WTC11 (cell line): Measurements from ENCODE around the gene REPS2. TPM values are rescaled to one million over a fixed set of nuclear protein-coding genes. Genes with fewer than 3 reads are reported as not detected.

ENCODE experiments used
- ATAC-seq: fragments of 200-7000 bp; cut with Tn5 transposase; 2 replicates; pipeline ENCODE4 v1.10.0; 2021; ENCODE audit warnings: mild to moderate bottlenecking, moderate library complexity
- CTCF ChIA-PET: fragments of 300-600 bp; sonication (Branson Sonifier 250); formaldehyde crosslinking; loops from one replicate; lab custom pipeline; 2021; ENCODE audit warnings: antibody characterized with exemption; lab: Charles Lee
- POLR2A ChIA-PET: fragments of 350-600 bp; sonication (Branson Sonifier 250); formaldehyde crosslinking; loops from one replicate; lab custom pipeline; 2021; ENCODE audit warnings: antibody characterized with exemption; lab: Charles Lee
- DNase-seq: peaks from one replicate; pipeline ENCODE4 v3.0.0; 2021; ENCODE audit warnings: low spot score
- H3K27ac Mint-ChIP-seq: 2 replicates; pipeline ENCODE4 v1.8.0; 2021; ENCODE audit warnings: mixed read lengths
- H3K27me3 Mint-ChIP-seq: 2 replicates; pipeline ENCODE4 v1.8.0; 2021; ENCODE audit warnings: low read depth, mild to moderate bottlenecking, moderate library complexity, mixed read lengths
- H3K36me3 Mint-ChIP-seq: 2 replicates; pipeline ENCODE4 v1.8.0; 2021; ENCODE audit warnings: mixed read lengths
- H3K4me1 Mint-ChIP-seq: 2 replicates; pipeline ENCODE4 v1.8.0; 2022; ENCODE audit warnings: mixed read lengths
- H3K4me3 Mint-ChIP-seq: 2 replicates; pipeline ENCODE4 v1.8.0; 2021; ENCODE audit warnings: mild to moderate bottlenecking, moderate library complexity, mixed read lengths
- H3K9me3 Mint-ChIP-seq: 2 replicates; pipeline ENCODE4 v1.8.0; 2021; ENCODE audit warnings: mixed read lengths
- CREB1 ChIP-seq: sonication (generic); formaldehyde crosslinking; IDR thresholded peaks from 2 replicates; pipeline ENCODE4 v1.8.0; 2023; ENCODE audit warnings: mild to moderate bottlenecking, missing genetic modification reagents
- CREM ChIP-seq: sonication (generic); formaldehyde crosslinking; IDR thresholded peaks from 2 replicates; pipeline ENCODE4 v1.8.1; 2022; ENCODE audit warnings: mild to moderate bottlenecking, missing genetic modification reagents, moderate library complexity
- ELF4 ChIP-seq: sonication (generic); formaldehyde crosslinking; IDR thresholded peaks from 2 replicates; pipeline ENCODE4 v1.8.1; 2022; ENCODE audit warnings: low read depth, mild to moderate bottlenecking, moderate library complexity, missing genetic modification reagents
- FOXJ3 ChIP-seq: sonication (generic); formaldehyde crosslinking; IDR thresholded peaks from 2 replicates; pipeline ENCODE4 v1.9.0; 2021; ENCODE audit warnings: missing genetic modification reagents, mild to moderate bottlenecking, borderline replicate concordance
- GTF2I ChIP-seq: fragments of 250-450 bp; sonication (Bioruptor Pico); conservative IDR thresholded peaks from 2 replicates; pipeline ENCODE4 v1.4.0; 2021; ENCODE audit warnings: mild to moderate bottlenecking
- IRF1 ChIP-seq: sonication (generic); formaldehyde crosslinking; IDR thresholded peaks from 2 replicates; pipeline ENCODE4 v1.8.0; 2023; ENCODE audit warnings: missing genetic modification reagents
- IRF2 ChIP-seq: sonication (generic); formaldehyde crosslinking; IDR thresholded peaks from 2 replicates; pipeline ENCODE4 v1.8.0; 2022; ENCODE audit warnings: low read depth, missing genetic modification reagents, borderline replicate concordance
- NR2C2 ChIP-seq: sonication (generic); formaldehyde crosslinking; IDR thresholded peaks from 2 replicates; pipeline ENCODE4 v1.8.0; 2022; ENCODE audit warnings: mild to moderate bottlenecking, missing genetic modification reagents
- NR3C1 ChIP-seq: sonication (generic); formaldehyde crosslinking; conservative IDR thresholded peaks from 2 replicates; pipeline ENCODE4 v1.8.1; 2023; ENCODE audit warnings: low read depth, mild to moderate bottlenecking, missing genetic modification reagents
- RORB ChIP-seq: fragments of 250-450 bp; sonication (Bioruptor Pico); IDR thresholded peaks from 2 replicates; pipeline ENCODE4 v1.9.0; 2021; ENCODE audit warnings: mild to moderate bottlenecking
- STAT6 ChIP-seq: sonication (generic); formaldehyde crosslinking; conservative IDR thresholded peaks from 2 replicates; pipeline ENCODE4 v1.8.1; 2023; ENCODE audit warnings: mild to moderate bottlenecking, low read depth, missing genetic modification reagents, moderate library complexity
- TCF7 ChIP-seq: sonication (generic); formaldehyde crosslinking; IDR thresholded peaks from 2 replicates; pipeline ENCODE4 v1.8.0; 2022; ENCODE audit warnings: mild to moderate bottlenecking, low read depth, missing genetic modification reagents, moderate library complexity
- ZBTB21 ChIP-seq: sonication (generic); formaldehyde crosslinking; IDR thresholded peaks from 2 replicates; pipeline ENCODE4 v1.8.1; 2023; ENCODE audit warnings: mild to moderate bottlenecking, missing genetic modification reagents, borderline replicate concordance
- ZBTB43 ChIP-seq: sonication (generic); formaldehyde crosslinking; IDR thresholded peaks from 2 replicates; pipeline ENCODE4 v1.8.1; 2023; ENCODE audit warnings: mild to moderate bottlenecking, missing genetic modification reagents
- ZNF138 ChIP-seq: sonication (generic); formaldehyde crosslinking; conservative IDR thresholded peaks from 2 replicates; pipeline ENCODE4 v1.8.1; 2022; ENCODE audit warnings: mild to moderate bottlenecking, moderate library complexity, missing genetic modification reagents
- ZNF232 ChIP-seq: sonication (generic); formaldehyde crosslinking; IDR thresholded peaks from 2 replicates; pipeline ENCODE4 v1.8.0; 2022; ENCODE audit warnings: mild to moderate bottlenecking, missing genetic modification reagents
- ZNF425 ChIP-seq: fragments of 250-450 bp; sonication (Bioruptor Pico); conservative IDR thresholded peaks from 2 replicates; pipeline ENCODE4 v1.9.0; 2021; ENCODE audit warnings: mild to moderate bottlenecking
- ZNF671 ChIP-seq: fragments of 250-450 bp; sonication (Bioruptor Pico); IDR thresholded peaks from 2 replicates; pipeline ENCODE4 v1.8.0; 2021; ENCODE audit warnings: mild to moderate bottlenecking
- total RNA-seq: library from RNA; stranded (reverse); gene quantifications from 3 replicates; pipeline ENCODE4 v1.2.3, GENCODE V29; 2021
- TF ChIP-seq, protein P1 (sequence below): sonication (generic); formaldehyde crosslinking; conservative IDR thresholded peaks from 2 replicates; pipeline ENCODE4 v1.8.1; 2022; ENCODE audit warnings: mild to moderate bottlenecking, missing genetic modification reagents
- TF ChIP-seq, protein P2 (sequence below): sonication (generic); formaldehyde crosslinking; IDR thresholded peaks from 2 replicates; pipeline ENCODE4 v1.8.1; 2023; ENCODE audit warnings: mild to moderate bottlenecking, missing genetic modification reagents
- TF ChIP-seq, protein P3 (sequence below): fragments of 250-450 bp; sonication (Bioruptor Pico); IDR thresholded peaks from 2 replicates; pipeline ENCODE4 v1.9.0; 2021; ENCODE audit warnings: mild to moderate bottlenecking
- TF ChIP-seq, protein P4 (sequence below): sonication (generic); formaldehyde crosslinking; IDR thresholded peaks from 2 replicates; pipeline ENCODE4 v1.8.1; 2022; ENCODE audit warnings: mild to moderate bottlenecking, moderate library complexity, missing genetic modification reagents
- TF ChIP-seq, protein P5 (sequence below): fragments of 250-450 bp; sonication (Bioruptor Pico); IDR thresholded peaks from 2 replicates; pipeline ENCODE4 v1.9.0; 2021; ENCODE audit warnings: moderate library complexity, mild to moderate bottlenecking, inconsistent platforms, borderline replicate concordance

REPS2 gene
- total RNA-seq, 1 experiment from 2014 or later: 2.2 TPM

DNA sequence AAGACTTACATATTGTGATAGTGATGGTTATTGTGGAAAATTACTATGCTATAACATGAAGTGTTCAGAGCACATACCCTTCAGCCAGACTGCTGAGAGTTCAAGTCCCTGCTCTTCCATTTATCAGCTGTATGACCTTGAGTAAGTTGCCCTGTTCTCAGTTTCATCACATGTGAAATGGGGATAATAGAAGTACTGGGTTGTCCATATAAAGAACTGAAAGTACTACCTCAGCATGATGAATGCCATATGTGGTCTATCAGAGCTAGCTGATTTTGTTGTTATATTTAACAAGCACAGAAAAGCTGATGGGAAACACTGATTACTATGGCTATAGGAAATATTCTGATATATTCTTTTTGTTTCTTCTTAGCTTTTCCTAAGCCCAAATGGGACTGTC, 115.6 kb downstream of the REPS2 start:
- H3K27ac Mint-ChIP-seq: no peak overlapping the region
- DNase-seq (no peak), ATAC-seq (no peak)
- POLR2A ChIA-PET: no interaction called here
- CTCF ChIA-PET: interaction anchor here (1.3 kb wide), 1 partner anchor 179 kb away, joined by 5 read pairs; no protein-coding TSS in a partner anchor
- no peak overlapping the region for H3K4me3 Mint-ChIP-seq
- no peaks in the 10 kb centered on the region for H3K36me3 Mint-ChIP-seq
- TF ChIP-seq CREB1 (CRISPR knock-in tag) (no peak), RORB (CRISPR knock-in tag) (no peak), ELF4 (no peak), CREM (no peak), NR2C2 (CRISPR knock-in tag) (no peak), TCF7 (CRISPR knock-in tag) (no peak), ZNF425 (CRISPR knock-in tag) (no peak), ZNF671 (CRISPR knock-in tag) (no peak), ZBTB21 (CRISPR knock-in tag) (no peak), GTF2I (CRISPR knock-in tag) (no peak)
- TF ChIP-seq, protein P1, sequence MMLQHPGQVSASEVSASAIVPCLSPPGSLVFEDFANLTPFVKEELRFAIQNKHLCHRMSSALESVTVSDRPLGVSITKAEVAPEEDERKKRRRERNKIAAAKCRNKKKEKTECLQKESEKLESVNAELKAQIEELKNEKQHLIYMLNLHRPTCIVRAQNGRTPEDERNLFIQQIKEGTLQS (CRISPR knock-in tag): no peak
- TF ChIP-seq, protein P2, sequence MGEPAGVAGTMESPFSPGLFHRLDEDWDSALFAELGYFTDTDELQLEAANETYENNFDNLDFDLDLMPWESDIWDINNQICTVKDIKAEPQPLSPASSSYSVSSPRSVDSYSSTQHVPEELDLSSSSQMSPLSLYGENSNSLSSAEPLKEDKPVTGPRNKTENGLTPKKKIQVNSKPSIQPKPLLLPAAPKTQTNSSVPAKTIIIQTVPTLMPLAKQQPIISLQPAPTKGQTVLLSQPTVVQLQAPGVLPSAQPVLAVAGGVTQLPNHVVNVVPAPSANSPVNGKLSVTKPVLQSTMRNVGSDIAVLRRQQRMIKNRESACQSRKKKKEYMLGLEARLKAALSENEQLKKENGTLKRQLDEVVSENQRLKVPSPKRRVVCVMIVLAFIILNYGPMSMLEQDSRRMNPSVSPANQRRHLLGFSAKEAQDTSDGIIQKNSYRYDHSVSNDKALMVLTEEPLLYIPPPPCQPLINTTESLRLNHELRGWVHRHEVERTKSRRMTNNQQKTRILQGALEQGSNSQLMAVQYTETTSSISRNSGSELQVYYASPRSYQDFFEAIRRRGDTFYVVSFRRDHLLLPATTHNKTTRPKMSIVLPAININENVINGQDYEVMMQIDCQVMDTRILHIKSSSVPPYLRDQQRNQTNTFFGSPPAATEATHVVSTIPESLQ (CRISPR knock-in tag): no peak
- TF ChIP-seq, protein P3, sequence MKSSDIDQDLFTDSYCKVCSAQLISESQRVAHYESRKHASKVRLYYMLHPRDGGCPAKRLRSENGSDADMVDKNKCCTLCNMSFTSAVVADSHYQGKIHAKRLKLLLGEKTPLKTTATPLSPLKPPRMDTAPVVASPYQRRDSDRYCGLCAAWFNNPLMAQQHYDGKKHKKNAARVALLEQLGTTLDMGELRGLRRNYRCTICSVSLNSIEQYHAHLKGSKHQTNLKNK (CRISPR knock-in tag): no peak
- no peaks in the 10 kb centered on the region for H3K9me3 Mint-ChIP-seq
- no peaks in the 10 kb centered on the region for H3K4me1 Mint-ChIP-seq
- H3K27me3 Mint-ChIP-seq: no peaks in the 10 kb centered on the region

DNA sequence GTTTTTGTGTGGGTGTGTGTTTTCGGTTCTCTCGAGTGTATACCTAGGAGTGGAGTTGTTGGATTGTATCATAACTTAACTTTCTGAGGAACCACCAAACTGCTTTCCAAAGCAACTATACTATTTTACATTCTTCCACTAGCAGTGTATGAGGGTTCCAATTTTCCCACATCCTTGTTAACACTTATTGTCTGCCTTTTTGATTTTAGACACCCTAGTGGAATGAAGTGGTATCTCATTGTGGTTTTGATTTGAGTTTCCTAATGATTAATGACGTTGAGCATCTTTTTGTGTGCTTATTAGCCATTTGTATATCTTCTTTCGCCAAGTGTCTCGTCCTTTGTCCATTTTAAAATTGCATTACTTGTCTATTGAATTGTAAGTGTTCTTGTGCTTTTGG, 118.6 kb downstream of the REPS2 start:
- DNase-seq (no peak), ATAC-seq (no peak)
- H3K9me3 Mint-ChIP-seq: no peaks in the 10 kb centered on the region
- CTCF ChIA-PET: no interaction called here
- no peaks in the 10 kb centered on the region for H3K36me3 Mint-ChIP-seq
- POLR2A ChIA-PET: no interaction called here
- no peak overlapping the region for H3K27ac Mint-ChIP-seq
- H3K27me3 Mint-ChIP-seq: no peaks in the 10 kb centered on the region
- H3K4me3 Mint-ChIP-seq: no peak overlapping the region
- no peaks in the 10 kb centered on the region for H3K4me1 Mint-ChIP-seq
- no peak for TF ChIP-seq IRF1
- no peak for TF ChIP-seq IRF2
- TF ChIP-seq, protein P4, sequence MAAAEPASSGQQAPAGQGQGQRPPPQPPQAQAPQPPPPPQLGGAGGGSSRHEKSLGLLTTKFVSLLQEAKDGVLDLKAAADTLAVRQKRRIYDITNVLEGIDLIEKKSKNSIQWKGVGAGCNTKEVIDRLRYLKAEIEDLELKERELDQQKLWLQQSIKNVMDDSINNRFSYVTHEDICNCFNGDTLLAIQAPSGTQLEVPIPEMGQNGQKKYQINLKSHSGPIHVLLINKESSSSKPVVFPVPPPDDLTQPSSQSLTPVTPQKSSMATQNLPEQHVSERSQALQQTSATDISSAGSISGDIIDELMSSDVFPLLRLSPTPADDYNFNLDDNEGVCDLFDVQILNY (CRISPR knock-in tag): no peak
- TF ChIP-seq STAT6 (CRISPR knock-in tag): no peak
- no peak for TF ChIP-seq FOXJ3
- TF ChIP-seq ZBTB43 (CRISPR knock-in tag): no peak
- no peak for TF ChIP-seq ZNF232 (CRISPR knock-in tag)
- TF ChIP-seq, protein P5, sequence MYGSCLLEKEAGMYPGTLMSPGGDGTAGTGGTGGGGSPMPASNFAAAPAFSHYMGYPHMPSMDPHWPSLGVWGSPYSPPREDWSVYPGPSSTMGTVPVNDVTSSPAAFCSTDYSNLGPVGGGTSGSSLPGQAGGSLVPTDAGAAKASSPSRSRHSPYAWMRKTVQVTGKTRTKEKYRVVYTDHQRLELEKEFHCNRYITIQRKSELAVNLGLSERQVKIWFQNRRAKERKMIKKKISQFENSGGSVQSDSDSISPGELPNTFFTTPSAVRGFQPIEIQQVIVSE (CRISPR knock-in tag): no peak
- TF ChIP-seq NR2C2 (CRISPR knock-in tag): no peak
- TF ChIP-seq NR3C1: no peak
- TF ChIP-seq ZNF138 (CRISPR knock-in tag): no peak
